Keratinocyte (primary cell): ENCODE measurements around the gene ZFPL1. TPM values are rescaled to one million over a fixed set of nuclear protein-coding genes. Genes with fewer than 3 reads are reported as not detected.
A peak's percentile ranks its signal among the peaks of the same experiment; 100 is the strongest.

Experiments used
- DNase-seq: peaks from one replicate; pipeline ENCODE4 v3.0.0-alpha.2; 2011; ENCODE audit warnings: low read depth, missing footprints, low spot score
- FAIRE-seq: peaks from 2 replicates; lab custom pipeline; 2011; peaks lifted over from hg19 to GRCh38; lab: Jason Lieb, UNC
- H2AFZ ChIP-seq: 2 replicates; pipeline ENCODE4 v1.6.0; 2012; ENCODE audit warnings: low read length, control low read depth, inconsistent platforms; ENCODE audit not compliant: control insufficient read depth
- H3K27ac ChIP-seq: 2 replicates; pipeline ENCODE4 v1.5.1; 2011; ENCODE audit warnings: low read length; ENCODE audit not compliant: control insufficient read depth, insufficient read depth
- H3K27me3 ChIP-seq: 3 replicates; pipeline ENCODE4 v1.6.0; 2011; ENCODE audit warnings: low read length; ENCODE audit not compliant: control insufficient read depth, insufficient read depth; ENCODE audit errors: extremely low read depth
- H3K36me3 ChIP-seq, 2 experiments: 2 replicates in 1 of 2; 3 replicates in 1 of 2; pipeline ENCODE4 v1.5.1; 2011; ENCODE audit warnings: low read length in 2 of 2, mild to moderate bottlenecking in 1 of 2; ENCODE audit not compliant: control insufficient read depth in 2 of 2, insufficient read depth in 2 of 2; ENCODE audit errors: extremely low read depth in 1 of 2
- H3K4me1 ChIP-seq: 3 replicates; pipeline ENCODE4 v1.5.1; 2011; ENCODE audit warnings: low read length; ENCODE audit not compliant: control insufficient read depth, insufficient read depth; ENCODE audit errors: extremely low read depth
- H3K4me2 ChIP-seq: 3 replicates; pipeline ENCODE4 v1.6.0; 2011; ENCODE audit warnings: low read depth, low read length; ENCODE audit not compliant: control insufficient read depth, insufficient read depth; ENCODE audit errors: extremely low read depth
- H3K4me3 ChIP-seq, 3 experiments: fragments of 200-600 bp in 1 of 3; sonication (generic) in 1 of 3; 2 replicates in 2 of 3; 3 replicates in 1 of 3; pipeline ENCODE4 v1.5.1; 2011 to 2016; ENCODE audit warnings: low read length in 3 of 3, mild to moderate bottlenecking in 3 of 3, control low read depth in 2 of 3, inconsistent platforms in 1 of 3, low read depth in 1 of 3, mixed read lengths in 1 of 3, mixed run types in 1 of 3, moderate library complexity in 1 of 3; ENCODE audit not compliant: control insufficient read depth in 2 of 3, insufficient read depth in 2 of 3; ENCODE audit errors: extremely low read depth in 1 of 3
- H3K79me2 ChIP-seq: 2 replicates; pipeline ENCODE4 v1.6.0; 2012; ENCODE audit warnings: low read length; ENCODE audit not compliant: control insufficient read depth, insufficient read depth
- H3K9ac ChIP-seq: 3 replicates; pipeline ENCODE4 v1.6.0; 2011; ENCODE audit warnings: low read length; ENCODE audit not compliant: control insufficient read depth, insufficient read depth; ENCODE audit errors: extremely low read depth
- H3K9me1 ChIP-seq: 3 replicates; pipeline ENCODE4 v1.6.0; 2011; ENCODE audit warnings: low read length; ENCODE audit not compliant: control insufficient read depth, insufficient read depth; ENCODE audit errors: extremely low read depth
- H3K9me3 ChIP-seq: 2 replicates; pipeline ENCODE4 v1.5.1; 2012; ENCODE audit warnings: low read depth, low read length; ENCODE audit not compliant: control insufficient read depth
- H4K20me1 ChIP-seq: 3 replicates; pipeline ENCODE4 v1.6.0; 2011; ENCODE audit warnings: low read length; ENCODE audit not compliant: control insufficient read depth, insufficient read depth; ENCODE audit errors: extremely low read depth
- CTCF ChIP-seq, 3 experiments: IDR thresholded peaks in 1 of 3; conservative IDR thresholded peaks in 1 of 3; optimal IDR thresholded peaks in 1 of 3; 2 replicates in 2 of 3; 3 replicates in 1 of 3; pipeline versions ENCODE3 to v1.5.1; 2011; ENCODE audit warnings: low read length in 3 of 3, mild to moderate bottlenecking in 3 of 3, moderate library complexity in 2 of 3, control low read depth in 1 of 3, inconsistent platforms in 1 of 3; ENCODE audit not compliant: insufficient read depth in 2 of 3; ENCODE audit errors: extremely low read depth in 1 of 3
- EZH2 ChIP-seq: IDR thresholded peaks from one replicate; pipeline ENCODE4 v1.6.1; 2012; ENCODE audit warnings: inconsistent platforms, mild to moderate bottlenecking, low read length, moderate library complexity
- dilution Hi-C: fragments of 300-500 bp; cut with MboI; formaldehyde crosslinking; loops from one replicate; pipeline ENCODE4 v1.7.0; 2020; ENCODE audit warnings: low sequenced_read_pairs; ENCODE audit not compliant: extremely low pct_ligation_motif_present
- polyA plus RNA-seq, 5 experiments: library from polyadenylated mRNA; depleted of rRNA in 3 of 5; stranded (reverse) in 3 of 5; stranded (forward) in 1 of 5; unstranded in 1 of 5; fragments of >200 nt; gene quantifications; 1 replicate in 1 of 5; 2 replicates in 3 of 5; 3 replicates in 1 of 5; pipeline versions ENCODE4 v1.2.1 to v1.2.3, GENCODE V29; 2011 to 2012; ENCODE audit warnings: missing spikeins in 2 of 5, low read depth in 1 of 5, low replicate concordance in 1 of 5

The ZFPL1 gene
- polyA plus RNA-seq, 1 donor (not counting 4 experiments of a cell fraction or from before 2014, with no cell fraction given): 15.0 TPM

- no peak overlapping the region for H3K4me3 ChIP-seq
- peaks cover 32% of the 10 kb centered on the region for H3K79me2 ChIP-seq
- peaks cover 8% of the 10 kb centered on the region for H4K20me1 ChIP-seq
- TF ChIP-seq CTCF (optimal IDR thresholded peaks at IDR 0.05 in 1 of 3, IDR thresholded peaks at IDR 0.05 in 1 of 3, conservative IDR thresholded peaks at IDR 0.05 in 1 of 3; ENCODE audit: extremely low read depth in 1 of 3, insufficient read depth in 2 of 3, low read length in 3 of 3) (no peak), EZH2 (no peak)
- no peak overlapping the region for H3K27ac ChIP-seq
- FAIRE-seq (no peak), DNase-seq (no peak)
- no peak overlapping the region for H3K4me2 ChIP-seq
- H3K9ac ChIP-seq: no peak overlapping the region
- H3K9me1 ChIP-seq: no peaks in the 10 kb centered on the region
- no peaks in the 10 kb centered on the region for H3K27me3 ChIP-seq
- peaks cover 37 to 45% of the 10 kb centered on the region in 2 experiments for H3K36me3 ChIP-seq
- dilution Hi-C loops: no loop called here
- no peak overlapping the region for H2AFZ ChIP-seq
- no peaks in the 10 kb centered on the region for H3K9me3 ChIP-seq
- H3K4me1 ChIP-seq: peaks cover 20% of the 10 kb centered on the region
Observed at GRCh38 chr11:65131895-65132237, 47.8 kb downstream of the ZFPL1 start.

- peaks cover 8% of the 10 kb centered on the region for H4K20me1 ChIP-seq
- no peaks in the 10 kb centered on the region for H3K9me3 ChIP-seq
- H3K4me1 ChIP-seq: peaks cover 20% of the 10 kb centered on the region
- H2AFZ ChIP-seq: no peak overlapping the region
- peaks cover 32% of the 10 kb centered on the region for H3K79me2 ChIP-seq
- no peaks in the 10 kb centered on the region for H3K27me3 ChIP-seq
- no peaks in the 10 kb centered on the region for H3K9me1 ChIP-seq
- DNase-seq: no peak
- peaks cover 36 to 41% of the 10 kb centered on the region in 2 experiments for H3K36me3 ChIP-seq
- no peak overlapping the region for H3K4me3 ChIP-seq
- no peak overlapping the region for H3K9ac ChIP-seq
- no peak for FAIRE-seq
- no peak overlapping the region for H3K27ac ChIP-seq
- dilution Hi-C loops: no loop called here
- TF ChIP-seq EZH2: no peak
- no peak for TF ChIP-seq CTCF (optimal IDR thresholded peaks at IDR 0.05 in 1 of 3, IDR thresholded peaks at IDR 0.05 in 1 of 3, conservative IDR thresholded peaks at IDR 0.05 in 1 of 3; ENCODE audit: extremely low read depth in 1 of 3, insufficient read depth in 2 of 3, low read length in 3 of 3)
- H3K4me2 ChIP-seq: peak overlapping the region; percentile 99
Observed at GRCh38 chr11:65132238-65132987, 48.4 kb downstream of the ZFPL1 start.
